A673 (cell line): ENCODE data around the gene HAUS3.

ENCODE experiments used
- EZH2 ChIP-seq: fragments of 200-600 bp; sonication (generic); IDR thresholded peaks from 2 replicates; pipeline ENCODE4 v1.6.1; 2017; ENCODE audit warnings: borderline replicate concordance, low read depth, mild to moderate bottlenecking, mixed read lengths, antibody characterized with exemption, low read length; ENCODE audit not compliant: poor library complexity, severe bottlenecking
- TF ChIP-seq, protein P1 (sequence below): fragments of 300-800, 200-600 bp; sonication (generic); conservative IDR thresholded peaks from 2 replicates; pipeline ENCODE4 v1.5.1; 2017; ENCODE audit warnings: low read depth, mild to moderate bottlenecking, antibody characterized with exemption, low read length, moderate library complexity, mixed read lengths

DNA sequence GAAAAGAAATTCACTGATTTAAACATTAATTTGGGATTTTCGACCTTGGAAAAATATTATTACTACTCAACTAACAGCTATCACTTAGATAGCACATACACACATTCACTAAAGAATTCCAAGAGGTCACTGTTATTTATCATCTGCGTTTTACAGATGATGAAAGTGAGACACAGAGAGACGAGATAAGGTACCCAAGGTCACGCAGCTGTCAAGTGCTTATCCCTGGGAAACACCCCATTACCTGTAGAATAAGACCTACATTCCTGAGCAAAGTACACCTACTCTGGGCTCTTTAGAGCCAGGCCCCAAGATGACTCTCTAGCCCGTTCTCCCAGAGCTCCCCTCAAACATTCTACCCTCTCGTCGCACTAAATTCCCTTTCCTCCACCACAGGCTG is 48.6 kb downstream of the HAUS3 start:
- TF ChIP-seq, protein P1, sequence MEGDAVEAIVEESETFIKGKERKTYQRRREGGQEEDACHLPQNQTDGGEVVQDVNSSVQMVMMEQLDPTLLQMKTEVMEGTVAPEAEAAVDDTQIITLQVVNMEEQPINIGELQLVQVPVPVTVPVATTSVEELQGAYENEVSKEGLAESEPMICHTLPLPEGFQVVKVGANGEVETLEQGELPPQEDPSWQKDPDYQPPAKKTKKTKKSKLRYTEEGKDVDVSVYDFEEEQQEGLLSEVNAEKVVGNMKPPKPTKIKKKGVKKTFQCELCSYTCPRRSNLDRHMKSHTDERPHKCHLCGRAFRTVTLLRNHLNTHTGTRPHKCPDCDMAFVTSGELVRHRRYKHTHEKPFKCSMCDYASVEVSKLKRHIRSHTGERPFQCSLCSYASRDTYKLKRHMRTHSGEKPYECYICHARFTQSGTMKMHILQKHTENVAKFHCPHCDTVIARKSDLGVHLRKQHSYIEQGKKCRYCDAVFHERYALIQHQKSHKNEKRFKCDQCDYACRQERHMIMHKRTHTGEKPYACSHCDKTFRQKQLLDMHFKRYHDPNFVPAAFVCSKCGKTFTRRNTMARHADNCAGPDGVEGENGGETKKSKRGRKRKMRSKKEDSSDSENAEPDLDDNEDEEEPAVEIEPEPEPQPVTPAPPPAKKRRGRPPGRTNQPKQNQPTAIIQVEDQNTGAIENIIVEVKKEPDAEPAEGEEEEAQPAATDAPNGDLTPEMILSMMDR, result no peak
- no peak for TF ChIP-seq EZH2
